Astrocyte (in vitro differentiated cells and primary cell): Measurements from ENCODE around the gene FAM131A.

Source experiments
- EZH2 ChIP-seq: IDR thresholded peaks from 2 replicates; pipeline ENCODE4 v1.6.1; 2012; ENCODE audit warnings: mild to moderate bottlenecking, low read length, inconsistent platforms; ENCODE audit not compliant: insufficient read depth
- TF ChIP-seq, protein P1 (sequence below): IDR thresholded peaks from 2 replicates; pipeline ENCODE4 v1.5.1; 2011; ENCODE audit warnings: low read depth, mild to moderate bottlenecking, inconsistent platforms, low read length, moderate library complexity; ENCODE audit not compliant: insufficient read depth

DNA sequence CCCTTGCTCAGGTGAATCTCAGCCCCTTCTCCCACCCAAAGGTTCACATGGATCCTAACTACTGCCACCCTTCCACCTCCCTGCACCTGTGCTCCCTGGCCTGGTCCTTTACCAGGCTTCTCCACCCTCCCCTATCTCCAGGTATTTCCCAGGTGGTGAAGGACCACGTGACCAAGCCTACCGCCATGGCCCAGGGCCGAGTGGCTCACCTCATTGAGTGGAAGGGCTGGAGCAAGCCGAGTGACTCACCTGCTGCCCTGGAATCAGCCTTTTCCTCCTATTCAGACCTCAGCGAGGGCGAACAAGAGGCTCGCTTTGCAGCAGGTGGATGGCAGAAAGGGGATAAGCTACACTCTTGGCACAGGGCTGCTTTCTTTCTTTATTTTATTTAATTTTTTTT, 4.5 kb downstream of the FAM131A start:
- no peak for TF ChIP-seq EZH2
- TF ChIP-seq, protein P1, sequence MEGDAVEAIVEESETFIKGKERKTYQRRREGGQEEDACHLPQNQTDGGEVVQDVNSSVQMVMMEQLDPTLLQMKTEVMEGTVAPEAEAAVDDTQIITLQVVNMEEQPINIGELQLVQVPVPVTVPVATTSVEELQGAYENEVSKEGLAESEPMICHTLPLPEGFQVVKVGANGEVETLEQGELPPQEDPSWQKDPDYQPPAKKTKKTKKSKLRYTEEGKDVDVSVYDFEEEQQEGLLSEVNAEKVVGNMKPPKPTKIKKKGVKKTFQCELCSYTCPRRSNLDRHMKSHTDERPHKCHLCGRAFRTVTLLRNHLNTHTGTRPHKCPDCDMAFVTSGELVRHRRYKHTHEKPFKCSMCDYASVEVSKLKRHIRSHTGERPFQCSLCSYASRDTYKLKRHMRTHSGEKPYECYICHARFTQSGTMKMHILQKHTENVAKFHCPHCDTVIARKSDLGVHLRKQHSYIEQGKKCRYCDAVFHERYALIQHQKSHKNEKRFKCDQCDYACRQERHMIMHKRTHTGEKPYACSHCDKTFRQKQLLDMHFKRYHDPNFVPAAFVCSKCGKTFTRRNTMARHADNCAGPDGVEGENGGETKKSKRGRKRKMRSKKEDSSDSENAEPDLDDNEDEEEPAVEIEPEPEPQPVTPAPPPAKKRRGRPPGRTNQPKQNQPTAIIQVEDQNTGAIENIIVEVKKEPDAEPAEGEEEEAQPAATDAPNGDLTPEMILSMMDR, result no peak
